GM12892 (cell line): ENCODE data around the gene RAPGEF1.

Experiments used
- POLR2A ChIP-seq: IDR thresholded peaks from 2 replicates; pipeline ENCODE4 v1.6.1; 2011; ENCODE audit warnings: low read depth, low read length, control low read depth
- TAF1 ChIP-seq: IDR thresholded peaks from 2 replicates; pipeline ENCODE4 v1.6.1; 2011; ENCODE audit warnings: low read depth, mild to moderate bottlenecking, control low read depth, low read length, borderline replicate concordance

DNA sequence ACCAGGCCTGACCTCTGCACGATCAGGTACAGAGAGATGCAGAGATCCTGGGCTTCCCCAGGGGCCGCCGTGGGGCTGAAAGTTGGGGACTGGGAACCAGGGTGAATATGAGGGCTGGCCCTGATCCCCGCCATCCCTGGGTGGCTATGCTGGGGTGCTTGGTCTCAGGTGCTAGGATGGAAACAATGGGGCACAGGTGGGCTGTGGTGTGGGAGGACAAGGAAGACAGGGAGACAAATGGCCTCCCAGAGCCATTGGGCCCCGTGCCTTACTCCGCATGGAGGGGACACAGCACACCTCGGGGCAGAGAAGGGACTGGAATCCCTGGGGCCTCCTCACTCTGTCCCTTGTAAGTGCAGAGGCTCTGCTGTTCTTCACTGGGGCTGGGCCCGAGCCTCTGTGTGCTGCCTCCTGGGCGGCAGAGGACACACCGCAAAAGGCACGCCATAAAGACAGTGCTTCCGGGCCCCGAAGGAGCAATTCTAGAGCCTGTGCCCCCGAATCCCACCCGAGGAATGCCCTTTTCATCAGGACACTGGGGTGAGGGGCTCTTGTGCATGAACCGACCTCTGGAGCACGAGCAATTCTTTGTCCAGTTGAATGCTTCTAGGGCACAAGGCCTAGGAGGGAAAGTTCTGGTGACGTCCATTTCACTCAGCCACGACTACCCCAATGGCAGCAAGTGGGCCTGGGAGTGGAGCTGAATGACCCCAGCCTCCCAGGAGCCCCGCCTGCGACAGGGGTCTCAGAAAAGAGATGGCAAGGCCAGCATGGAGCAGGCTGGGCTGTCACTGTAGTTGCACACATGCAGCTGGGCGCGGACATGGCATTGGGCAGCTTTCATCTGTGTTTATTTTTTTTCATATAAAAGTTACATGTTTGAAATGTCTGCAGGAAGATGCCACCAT, 163.7 kb downstream of the RAPGEF1 start:
- TF ChIP-seq POLR2A (no peak), TAF1 (no peak)
